HepG2 (cell line): ENCODE measurements around the gene ZNF440. TPM values are rescaled to one million over a fixed set of nuclear protein-coding genes. Genes with fewer than 3 reads are reported as not detected.

Experiments
- ATAC-seq: fragments of 200-7000 bp; cut with Tn5 transposase; 3 replicates; pipeline ENCODE4 v1.9.1; 2020; ENCODE audit warnings: mild to moderate bottlenecking, moderate library complexity
- BruUV-seq: library from RNA; stranded (reverse); fragments of 400-500 nt; replicated peaks from 2 replicates; lab custom pipeline; 2021; lab: Mats Ljungman, UMichigan
- CTCF ChIA-PET: fragments of 300-600 bp; formaldehyde crosslinking; extraction: SDS; loops from one replicate; lab custom pipeline; 2021; ENCODE audit warnings: low total read pairs, inconsistent platforms, low intra/inter-chr PET ratio; lab: Yijun Ruan, JAX
- POLR2A ChIA-PET: fragments of 350-600 bp; sonication (Branson Sonifier 250); formaldehyde crosslinking; loops from one replicate; lab custom pipeline; 2020; ENCODE audit warnings: antibody characterized with exemption, inconsistent platforms; lab: Yijun Ruan, JAX
- DNase-seq: peaks from one replicate; pipeline ENCODE4 v3.0.0-alpha.2; 2015; ENCODE audit warnings: low spot score
- FAIRE-seq: peaks from 3 replicates; lab custom pipeline; 2011; peaks lifted over from hg19 to GRCh38; lab: Jason Lieb, UNC
- H2AFZ ChIP-seq: one replicate; pipeline ENCODE4 v1.6.1; 2011; ENCODE audit warnings: low read length, inconsistent platforms
- H3K27ac ChIP-seq: fragments of 300-600 bp; 3 replicates; pipeline ENCODE4 v1.8.0; 2011; ENCODE audit warnings: mixed run types, mild to moderate bottlenecking, mixed read lengths, low read length, inconsistent platforms; ENCODE audit not compliant: insufficient read depth; ENCODE audit errors: extremely low read length
- H3K27me3 ChIP-seq, 2 experiments: fragments of 200-600 bp in 1 of 2; 2 replicates in 1 of 2; 3 replicates in 1 of 2; pipeline versions ENCODE4 v1.6.0 to v1.8.0; 2011; ENCODE audit warnings: low read length in 2 of 2, mild to moderate bottlenecking in 2 of 2, moderate library complexity in 2 of 2, inconsistent platforms in 1 of 2; ENCODE audit not compliant: insufficient read depth in 2 of 2, control insufficient read depth in 1 of 2
- H3K36me3 ChIP-seq, 2 experiments: fragments of 200-600 bp in 1 of 2; replicated peaks in 1 of 2; 2 replicates in 1 of 2; 3 replicates in 1 of 2; pipeline versions ENCODE4 v1.5.1 to v1.8.0; 2011; ENCODE audit warnings: low read length in 2 of 2, inconsistent platforms in 1 of 2; ENCODE audit not compliant: insufficient read depth in 2 of 2, control insufficient read depth in 1 of 2
- H3K4me1 ChIP-seq: 2 replicates; pipeline ENCODE4 v1.5.1; 2012; ENCODE audit warnings: low read length, inconsistent platforms; ENCODE audit not compliant: insufficient read depth
- H3K4me2 ChIP-seq: 2 replicates; pipeline ENCODE4 v1.6.0; 2011; ENCODE audit warnings: low read depth, low read length, inconsistent platforms
- H3K4me3 ChIP-seq, 3 experiments: fragments of 200-600 bp in 1 of 3; sonication (generic), shearing (Covaris generic) in 1 of 3; replicated peaks in 1 of 3; 2 replicates each; pipeline ENCODE4 v1.5.1; 2011 to 2016; ENCODE audit warnings: low read length in 3 of 3, inconsistent platforms in 2 of 3, low read depth in 2 of 3, mild to moderate bottlenecking in 2 of 3, control low read depth in 1 of 3, mixed read lengths in 1 of 3; ENCODE audit not compliant: insufficient read depth in 1 of 3
- H3K79me2 ChIP-seq: one replicate; pipeline ENCODE4 v1.6.1; 2011; ENCODE audit warnings: low read length, inconsistent platforms; ENCODE audit not compliant: insufficient read depth
- H3K9ac ChIP-seq: 2 replicates; pipeline ENCODE4 v1.6.0; 2011; ENCODE audit warnings: mild to moderate bottlenecking, low read depth, low read length, inconsistent platforms; ENCODE audit not compliant: insufficient read depth
- H3K9me3 ChIP-seq: 2 replicates; pipeline ENCODE4 v1.5.1; 2012; ENCODE audit warnings: mild to moderate bottlenecking, low read length
- H4K20me1 ChIP-seq: 2 replicates; pipeline ENCODE4 v1.6.0; 2011; ENCODE audit warnings: inconsistent platforms, mild to moderate bottlenecking, low read length, moderate library complexity; ENCODE audit not compliant: insufficient read depth
- ATAD3A ChIP-seq: sonication (generic); formaldehyde crosslinking; IDR thresholded peaks from 2 replicates; pipeline ENCODE4 v1.4.0; 2020; ENCODE audit warnings: missing genetic modification reagents
- ATRX ChIP-seq: sonication (generic); formaldehyde crosslinking; IDR thresholded peaks from 2 replicates; pipeline ENCODE4 v1.4.0; 2020; ENCODE audit warnings: missing genetic modification reagents, borderline replicate concordance
- CCDC6 ChIP-seq: sonication (generic); formaldehyde crosslinking; IDR thresholded peaks from 2 replicates; pipeline ENCODE4 v1.8.1; 2022; ENCODE audit warnings: mild to moderate bottlenecking, missing genetic modification reagents, moderate library complexity
- CENPX ChIP-seq: sonication (generic); formaldehyde crosslinking; IDR thresholded peaks from 2 replicates; pipeline ENCODE4 v1.9.0; 2021; ENCODE audit warnings: mild to moderate bottlenecking, missing genetic modification reagents, moderate library complexity
- HDAC2 ChIP-seq: sonication (generic); formaldehyde crosslinking; IDR thresholded peaks from 2 replicates; pipeline ENCODE4 v1.4.0; 2020; ENCODE audit warnings: missing genetic modification reagents
- HNF4A ChIP-seq: sonication (generic); formaldehyde crosslinking; IDR thresholded peaks from 2 replicates; pipeline ENCODE4 v1.4.0; 2020; ENCODE audit warnings: missing genetic modification reagents
- NFIC ChIP-seq: IDR thresholded peaks from 2 replicates; pipeline ENCODE4 v1.6.1; 2012; ENCODE audit warnings: mild to moderate bottlenecking, low read length, inconsistent platforms
- PRDM15 ChIP-seq: sonication (generic); formaldehyde crosslinking; IDR thresholded peaks from 2 replicates; pipeline ENCODE4 v1.4.0; 2020; ENCODE audit warnings: missing genetic modification reagents
- RBFOX2 ChIP-seq: fragments of 200-400 bp; formaldehyde crosslinking; IDR thresholded peaks from 2 replicates; pipeline ENCODE4 v1.6.1; 2017; ENCODE audit warnings: low read depth, mild to moderate bottlenecking, low read length
- RELA ChIP-seq: sonication (generic); formaldehyde crosslinking; IDR thresholded peaks from 2 replicates; pipeline ENCODE4 v1.4.0; 2020; ENCODE audit warnings: missing genetic modification reagents
- SIX4 ChIP-seq: sonication (generic); formaldehyde crosslinking; IDR thresholded peaks from 2 replicates; pipeline ENCODE4 v1.4.0; 2020; ENCODE audit warnings: missing genetic modification reagents
- SP4 ChIP-seq: sonication (generic); formaldehyde crosslinking; IDR thresholded peaks from 2 replicates; pipeline ENCODE4 v1.8.1; 2023; ENCODE audit warnings: mild to moderate bottlenecking, missing genetic modification reagents
- ZBTB25 ChIP-seq: IDR thresholded peaks from 2 replicates; pipeline ENCODE4 v1.6.1; 2018; ENCODE audit warnings: missing genetic modification reagents
- ZNF225 ChIP-seq: sonication (generic); formaldehyde crosslinking; IDR thresholded peaks from 2 replicates; pipeline ENCODE4 v1.4.0; 2020; ENCODE audit warnings: mild to moderate bottlenecking, missing genetic modification reagents
- ZNF24 ChIP-seq: fragments of 450-650 bp; IDR thresholded peaks from 2 replicates; pipeline ENCODE4 v1.6.1; 2017; ENCODE audit warnings: antibody characterized with exemption, mild to moderate bottlenecking
- ZNF431 ChIP-seq: sonication (generic); formaldehyde crosslinking; IDR thresholded peaks from 2 replicates; pipeline ENCODE4 v1.9.0; 2022; ENCODE audit warnings: missing genetic modification reagents, low read depth, mild to moderate bottlenecking, borderline replicate concordance
- ZNF501 ChIP-seq: sonication (generic); formaldehyde crosslinking; IDR thresholded peaks from 2 replicates; pipeline ENCODE4 v1.5.1; 2020; ENCODE audit warnings: mild to moderate bottlenecking, moderate library complexity, missing genetic modification reagents
- ZNF644 ChIP-seq: IDR thresholded peaks from 2 replicates; pipeline ENCODE4 v1.6.1; 2016; ENCODE audit warnings: low read depth
- WGBS: methylation state at CpG from one replicate; pipeline ENCODE4 v1.1.6; 2017; ENCODE audit warnings: low lambda C conversion rate; 5-methylcytosine and 5-hydroxymethylcytosine counted together
- in situ Hi-C: cut with HindIII; loops from 2 replicates; pipeline ENCODE4 v1.10.0; 2017; ENCODE audit warnings: low pct_unique_long_range_greater_than_20kb; ENCODE audit not compliant: extremely low pct_ligation_motif_present
- intact Hi-C: fragments of 100-400 bp; cut with micrococcal nuclease; formaldehyde crosslinking; loops from one replicate; pipeline ENCODE4 v1.10.0; 2022; ENCODE audit not compliant: unreplicated experiment
- polyA plus RNA-seq, 8 experiments: library from polyadenylated mRNA; depleted of rRNA in 3 of 8; stranded (reverse) in 7 of 8; unstranded in 1 of 8; fragments of >200 nt; fragmentation: Illumina TruSeq in 4 of 8; extraction: Trizol in 4 of 8; gene quantifications; 2 replicates each; pipeline versions ENCODE4 v1.2.1 to v1.2.3, GENCODE V29; 2011 to 2016; ENCODE audit warnings: low read depth in 4 of 8, missing spikeins in 1 of 8, mixed read lengths in 1 of 8; ENCODE audit not compliant: insufficient read depth in 1 of 8
- total RNA-seq, 5 experiments: library from RNA; depleted of rRNA; stranded (reverse); fragments of >200 nt; fragmentation: Illumina TruSeq; extraction: Trizol; gene quantifications; 2 replicates each; pipeline ENCODE4 v1.2.3, GENCODE V29; 2016; ENCODE audit warnings: low read depth in 1 of 5

ZNF440 gene
- total and polyA plus RNA-seq, 2 of the 13 experiments (the other 11 are each of a cell fraction or from before 2014, with no cell fraction given): 2.7 to 12.4 TPM

- H2AFZ ChIP-seq: no peak overlapping the region
- ChIA-PET POLR2A (no interaction called here), CTCF (no interaction called here)
- no peaks in the 10 kb centered on the region for H3K79me2 ChIP-seq
- no peaks in the 10 kb centered on the region for H3K4me1 ChIP-seq
- ATAC-seq (no peak), FAIRE-seq (no peak)
- H3K4me3 ChIP-seq: no peak overlapping the region
- no peak for TF ChIP-seq PRDM15
- TF ChIP-seq CCDC6: no peak
- no peak for TF ChIP-seq ZNF644 (CRISPR knock-in tag)
- no peak for TF ChIP-seq HNF4A (CRISPR knock-in tag)
- TF ChIP-seq, all 625 proteins: peak for 0
- BruUV-seq: no TSS peak
- in situ Hi-C loops (loop anchor here (10.0 kb wide), 1 partner anchor 113 kb away; no protein-coding TSS in a partner anchor), intact Hi-C loops (no loop called here)
- no peak for DNase-seq
- no peak overlapping the region for H3K27ac ChIP-seq
- no peak overlapping the region for H3K9ac ChIP-seq
- WGBS: 84% methylated on average over 3 of the region's 3 CpGs
- peaks cover 0 to 3% of the 10 kb centered on the region in 2 experiments; a peak in 1 of 5 replicates for H3K36me3 ChIP-seq
- H3K9me3 ChIP-seq: no peaks in the 10 kb centered on the region
- H3K4me2 ChIP-seq: no peak overlapping the region
- H3K27me3 ChIP-seq: no peaks in the 10 kb centered on the region
- no peaks in the 10 kb centered on the region for H4K20me1 ChIP-seq
Measured at GRCh38 chr19:11787536-11787935, 26.5 kb upstream of the ZNF440 start.

GRCh38 chr19:11792942-11793341 is 21.1 kb upstream of the ZNF440 start:
- no TSS peak for BruUV-seq
- no peaks in the 10 kb centered on the region for H3K79me2 ChIP-seq
- no peak for TF ChIP-seq CENPX
- TF ChIP-seq ZNF431 (CRISPR knock-in tag): no peak
- TF ChIP-seq SIX4 (CRISPR knock-in tag): no peak
- no peak for TF ChIP-seq ZNF225 (CRISPR knock-in tag)
- no peak for TF ChIP-seq ZBTB25
- no peak for TF ChIP-seq HDAC2 (CRISPR knock-in tag)
- no peak for TF ChIP-seq ZNF24
- TF ChIP-seq ATRX (CRISPR knock-in tag): no peak
- TF ChIP-seq ZNF501 (CRISPR knock-in tag): no peak
- TF ChIP-seq RBFOX2: no peak
- no peak for TF ChIP-seq NFIC
- TF ChIP-seq RELA (CRISPR knock-in tag): no peak
- TF ChIP-seq SP4 (CRISPR knock-in tag): no peak
- no peak for TF ChIP-seq ATAD3A (CRISPR knock-in tag)

More at GRCh38 chr19:11792942-11793341, 21.1 kb upstream of the ZNF440 start:
- Histone ChIP-seq H3K4me3 (no peak overlapping the region), H3K36me3 (no peaks in the 10 kb centered on the region), H3K9ac (no peak overlapping the region), H3K27me3 (no peaks in the 10 kb centered on the region), H3K27ac (no peak overlapping the region), H3K4me1 (peaks cover 26% of the 10 kb centered on the region), H3K9me3 (no peaks in the 10 kb centered on the region), H2AFZ (no peak overlapping the region), H3K4me2 (no peak overlapping the region), H4K20me1 (no peaks in the 10 kb centered on the region)
- ATAC-seq (no peak), DNase-seq (no peak), FAIRE-seq (no peak)
- ChIA-PET POLR2A (no interaction called here), CTCF (no interaction called here)
- in situ Hi-C loops (no loop called here), intact Hi-C loops (no loop called here)
